Ectodermal cell (in vitro differentiated cells): Measurements from ENCODE around the gene NFAT5. TPM values are rescaled to one million over a fixed set of nuclear protein-coding genes. Genes with fewer than 3 reads are reported as not detected.
A peak's percentile ranks its signal among the peaks of the same experiment; 100 is the strongest.
"Not testable (repeated sequence)": the region's sequence is repeated elsewhere in the genome, so short reads cannot be mapped to it uniquely, and the experiment has no call there.

ENCODE experiments used
- H3K27ac ChIP-seq: 2 replicates; pipeline ENCODE4 v1.7.0; 2013; ENCODE audit warnings: mild to moderate bottlenecking, low read depth, low read length; ENCODE audit not compliant: insufficient read depth, poor library complexity, severe bottlenecking
- H3K27me3 ChIP-seq: 2 replicates; pipeline ENCODE4 v1.7.0; 2013; ENCODE audit warnings: mild to moderate bottlenecking, low read length; ENCODE audit not compliant: insufficient read depth, control insufficient read depth, poor library complexity, severe bottlenecking
- H3K36me3 ChIP-seq: one replicate; pipeline ENCODE4 v1.7.0; 2013; ENCODE audit warnings: low read length; ENCODE audit not compliant: control insufficient read depth, insufficient read depth
- H3K4me1 ChIP-seq: one replicate; pipeline ENCODE4 v1.7.0; 2013; ENCODE audit warnings: low read length; ENCODE audit not compliant: control insufficient read depth, insufficient read depth
- H3K4me3 ChIP-seq: 2 replicates; pipeline ENCODE4 v1.7.0; 2013; ENCODE audit warnings: low read depth, low read length, control low read depth; ENCODE audit not compliant: insufficient read depth
- H3K9me3 ChIP-seq: 2 replicates; pipeline ENCODE4 v1.7.0; 2013; ENCODE audit warnings: mild to moderate bottlenecking, low read length, moderate library complexity; ENCODE audit not compliant: control insufficient read depth
- WGBS, 2 experiments: methylation state at CpG; one replicate each; pipeline ENCODE4 v1.1.7; 2013; ENCODE audit warnings: missing lambda C conversion rate in 2 of 2; 5-methylcytosine and 5-hydroxymethylcytosine counted together
- polyA plus RNA-seq, 4 experiments: library from polyadenylated mRNA; stranded (reverse); fragments of 50-300 nt; gene quantifications; one replicate each; pipeline ENCODE4 v1.2.3, GENCODE V29; 2013

The NFAT5 gene, protein sequence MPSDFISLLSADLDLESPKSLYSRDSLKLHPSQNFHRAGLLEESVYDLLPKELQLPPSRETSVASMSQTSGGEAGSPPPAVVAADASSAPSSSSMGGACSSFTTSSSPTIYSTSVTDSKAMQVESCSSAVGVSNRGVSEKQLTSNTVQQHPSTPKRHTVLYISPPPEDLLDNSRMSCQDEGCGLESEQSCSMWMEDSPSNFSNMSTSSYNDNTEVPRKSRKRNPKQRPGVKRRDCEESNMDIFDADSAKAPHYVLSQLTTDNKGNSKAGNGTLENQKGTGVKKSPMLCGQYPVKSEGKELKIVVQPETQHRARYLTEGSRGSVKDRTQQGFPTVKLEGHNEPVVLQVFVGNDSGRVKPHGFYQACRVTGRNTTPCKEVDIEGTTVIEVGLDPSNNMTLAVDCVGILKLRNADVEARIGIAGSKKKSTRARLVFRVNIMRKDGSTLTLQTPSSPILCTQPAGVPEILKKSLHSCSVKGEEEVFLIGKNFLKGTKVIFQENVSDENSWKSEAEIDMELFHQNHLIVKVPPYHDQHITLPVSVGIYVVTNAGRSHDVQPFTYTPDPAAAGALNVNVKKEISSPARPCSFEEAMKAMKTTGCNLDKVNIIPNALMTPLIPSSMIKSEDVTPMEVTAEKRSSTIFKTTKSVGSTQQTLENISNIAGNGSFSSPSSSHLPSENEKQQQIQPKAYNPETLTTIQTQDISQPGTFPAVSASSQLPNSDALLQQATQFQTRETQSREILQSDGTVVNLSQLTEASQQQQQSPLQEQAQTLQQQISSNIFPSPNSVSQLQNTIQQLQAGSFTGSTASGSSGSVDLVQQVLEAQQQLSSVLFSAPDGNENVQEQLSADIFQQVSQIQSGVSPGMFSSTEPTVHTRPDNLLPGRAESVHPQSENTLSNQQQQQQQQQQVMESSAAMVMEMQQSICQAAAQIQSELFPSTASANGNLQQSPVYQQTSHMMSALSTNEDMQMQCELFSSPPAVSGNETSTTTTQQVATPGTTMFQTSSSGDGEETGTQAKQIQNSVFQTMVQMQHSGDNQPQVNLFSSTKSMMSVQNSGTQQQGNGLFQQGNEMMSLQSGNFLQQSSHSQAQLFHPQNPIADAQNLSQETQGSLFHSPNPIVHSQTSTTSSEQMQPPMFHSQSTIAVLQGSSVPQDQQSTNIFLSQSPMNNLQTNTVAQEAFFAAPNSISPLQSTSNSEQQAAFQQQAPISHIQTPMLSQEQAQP (N-terminal part only)
- polyA plus RNA-seq (2013, experiment 1 of 4), result 17.8 TPM
- 16.1 TPM for polyA plus RNA-seq (2013, experiment 2 of 4)
- polyA plus RNA-seq (2013, experiment 3 of 4), result 13.4 TPM
- 14.5 TPM for polyA plus RNA-seq (2013, experiment 4 of 4)

DNA sequence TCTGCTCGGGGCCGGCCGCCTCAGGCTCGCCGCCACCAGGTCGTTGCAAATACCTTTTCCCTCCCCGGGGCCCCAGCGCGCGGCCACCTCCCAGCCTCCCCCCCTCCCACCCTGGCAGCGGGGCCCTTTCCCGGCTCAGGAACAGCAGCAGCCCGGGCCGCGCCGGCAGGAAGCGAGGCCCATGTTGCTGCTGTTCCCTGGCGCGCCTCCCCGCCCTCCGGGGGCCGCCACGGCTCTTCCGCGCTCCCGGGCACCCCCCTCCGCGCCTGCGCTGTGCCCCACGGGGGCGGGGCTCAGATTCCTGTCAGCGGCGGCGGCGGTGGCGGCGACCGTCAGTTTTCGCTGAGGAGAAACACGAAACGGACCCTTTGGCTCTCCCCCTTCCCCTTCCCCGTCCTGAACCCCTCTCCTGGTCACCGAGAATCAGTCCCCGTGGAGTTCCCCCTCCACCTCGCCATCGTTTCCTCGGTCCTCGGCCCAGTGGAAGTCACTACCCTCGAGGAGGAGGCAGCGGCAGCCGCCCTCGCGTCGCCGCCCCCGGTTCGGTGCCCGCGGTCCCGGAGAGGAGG lies at the start of gene NFAT5:
TSS of gene NFAT5 (plus strand) at position 296 of the 569 bp plus-strand sequence. CDS start 336 bp downstream, outside the sequence.
- H3K4me1 ChIP-seq, result peaks cover 20% of the 10 kb centered on the region
- no peaks in the 10 kb centered on the region for H3K27me3 ChIP-seq
- no peaks in the 10 kb centered on the region for H3K36me3 ChIP-seq
- WGBS, 2 experiments, result 0% methylated on average over 60 of the region's 60 CpGs
- peak within 1 kb of the TSS; percentile 86 for H3K27ac ChIP-seq
- H3K4me3 ChIP-seq, result peak within 1 kb of the TSS; percentile 85
- no peaks in the 10 kb centered on the region for H3K9me3 ChIP-seq

- H3K27ac ChIP-seq, H3K27me3 ChIP-seq, H3K36me3 ChIP-seq, H3K4me3 ChIP-seq, H3K4me1 ChIP-seq, H3K9me3 ChIP-seq: not testable (repeated sequence)
- WGBS, 2 experiments, result 84 to 88% methylated on average over 3 of the region's 6 CpGs
Measured at GRCh38 chr16:69517914-69518313, 47.9 kb upstream of the NFAT5 start.

DNA sequence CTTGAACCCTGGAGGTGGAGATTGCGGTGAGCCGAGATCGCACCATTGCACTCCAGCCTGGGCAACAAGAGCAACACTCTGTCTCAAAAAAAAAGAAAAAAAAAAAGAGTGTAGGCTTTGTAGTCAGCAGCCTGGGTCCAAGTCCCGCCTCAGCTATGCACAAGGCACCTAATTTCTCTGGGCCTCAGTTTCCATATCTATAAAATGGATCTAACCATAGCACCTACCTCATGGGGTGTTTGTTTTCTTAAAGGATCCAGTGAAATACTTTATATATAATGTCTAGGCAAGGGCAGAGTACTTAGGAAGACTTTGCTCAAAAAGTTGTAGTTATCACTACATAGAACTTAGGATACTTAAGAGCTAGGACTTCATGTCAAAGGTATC lies 45.4 kb upstream of the NFAT5 start:
- Histone ChIP-seq H3K4me1 (no peaks in the 10 kb centered on the region), H3K4me3 (no peak overlapping the region), H3K27me3 (no peaks in the 10 kb centered on the region), H3K27ac (no peak overlapping the region), H3K9me3 (no peaks in the 10 kb centered on the region), H3K36me3 (no peaks in the 10 kb centered on the region)
- 99 to 100% methylated on average over 3 to 4 of the region's 4 CpGs for WGBS, 2 experiments

- WGBS, 2 experiments, result 93 to 95% methylated on average over 2 to 3 of the region's 3 CpGs
- Histone ChIP-seq H3K27ac (no peak overlapping the region), H3K9me3 (no peaks in the 10 kb centered on the region), H3K27me3 (no peaks in the 10 kb centered on the region), H3K4me1 (no peaks in the 10 kb centered on the region), H3K4me3 (no peak overlapping the region), H3K36me3 (no peaks in the 10 kb centered on the region)
Measured at GRCh38 chr16:69520800-69521602, 44.8 kb upstream of the NFAT5 start.

DNA sequence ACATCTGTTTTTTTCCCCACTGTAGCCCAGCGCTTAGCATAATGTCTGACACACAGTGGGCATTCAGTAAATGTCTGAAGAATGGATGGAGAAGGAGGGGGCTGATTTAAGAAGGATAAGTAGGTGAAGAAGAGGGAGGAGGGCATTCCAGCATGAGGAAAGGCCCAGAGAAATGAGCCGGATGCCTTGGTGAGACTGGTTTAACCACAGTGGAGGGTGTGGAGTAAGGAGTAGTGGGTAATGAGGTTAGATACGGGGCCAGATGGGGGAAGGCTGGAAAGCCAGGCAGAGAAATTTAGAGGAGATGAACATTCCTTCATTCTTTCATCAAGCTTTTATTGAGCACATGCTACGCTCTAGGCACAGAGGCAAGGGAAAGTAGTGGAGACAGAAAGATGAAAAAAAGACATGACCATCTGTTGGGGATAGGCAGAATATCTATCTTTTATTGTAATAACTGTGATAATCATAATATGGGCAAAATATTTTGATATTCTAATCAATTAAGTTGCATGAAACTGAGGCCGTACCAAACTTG lies 43.7 kb upstream of the NFAT5 start:
- WGBS, 2 experiments, result 93 to 96% methylated on average over 4 to 5 of the region's 5 CpGs
- H3K4me3 ChIP-seq, result no peak overlapping the region
- no peak overlapping the region for H3K27ac ChIP-seq
- no peaks in the 10 kb centered on the region for H3K36me3 ChIP-seq
- no peaks in the 10 kb centered on the region for H3K4me1 ChIP-seq
- no peaks in the 10 kb centered on the region for H3K9me3 ChIP-seq
- no peaks in the 10 kb centered on the region for H3K27me3 ChIP-seq

DNA sequence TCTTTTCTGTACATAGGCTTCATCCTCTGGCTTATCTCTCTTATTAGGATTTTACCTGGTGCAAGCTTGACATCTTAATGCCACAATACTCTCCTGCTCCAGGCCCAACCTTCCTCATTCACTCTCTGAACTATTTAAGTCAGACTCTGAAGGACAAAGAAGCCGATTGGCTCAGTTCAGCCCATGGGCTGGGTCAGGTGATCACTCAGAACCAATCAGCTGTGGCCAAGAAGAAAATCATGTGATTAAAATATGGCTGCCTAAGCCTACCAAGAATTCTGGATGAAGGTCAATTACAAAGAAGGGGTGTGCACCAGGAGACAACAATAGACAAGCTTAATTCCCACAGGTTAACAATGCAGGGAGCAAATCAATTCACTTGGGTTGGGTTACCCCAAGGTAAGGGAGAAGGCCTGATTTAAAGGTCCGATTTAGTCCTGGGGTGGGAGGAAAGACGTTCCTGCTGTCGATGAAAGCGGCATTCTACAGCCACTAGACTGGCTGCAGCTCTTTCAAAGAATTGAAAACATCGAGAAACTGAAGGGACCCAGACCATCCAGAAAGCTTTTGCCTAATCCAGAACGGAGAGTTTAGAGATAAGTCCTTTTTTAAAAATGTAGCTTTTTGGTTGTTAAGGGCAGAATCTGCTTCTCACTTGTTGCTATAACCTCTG lies 42.9 kb upstream of the NFAT5 start:
- Histone ChIP-seq H3K9me3 (no peaks in the 10 kb centered on the region), H3K4me3 (no peak overlapping the region), H3K27ac (no peak overlapping the region), H3K4me1 (no peaks in the 10 kb centered on the region), H3K36me3 (no peaks in the 10 kb centered on the region), H3K27me3 (no peaks in the 10 kb centered on the region)
- WGBS, 2 experiments, result 93 to 96% methylated on average over 7 of the region's 7 CpGs

DNA sequence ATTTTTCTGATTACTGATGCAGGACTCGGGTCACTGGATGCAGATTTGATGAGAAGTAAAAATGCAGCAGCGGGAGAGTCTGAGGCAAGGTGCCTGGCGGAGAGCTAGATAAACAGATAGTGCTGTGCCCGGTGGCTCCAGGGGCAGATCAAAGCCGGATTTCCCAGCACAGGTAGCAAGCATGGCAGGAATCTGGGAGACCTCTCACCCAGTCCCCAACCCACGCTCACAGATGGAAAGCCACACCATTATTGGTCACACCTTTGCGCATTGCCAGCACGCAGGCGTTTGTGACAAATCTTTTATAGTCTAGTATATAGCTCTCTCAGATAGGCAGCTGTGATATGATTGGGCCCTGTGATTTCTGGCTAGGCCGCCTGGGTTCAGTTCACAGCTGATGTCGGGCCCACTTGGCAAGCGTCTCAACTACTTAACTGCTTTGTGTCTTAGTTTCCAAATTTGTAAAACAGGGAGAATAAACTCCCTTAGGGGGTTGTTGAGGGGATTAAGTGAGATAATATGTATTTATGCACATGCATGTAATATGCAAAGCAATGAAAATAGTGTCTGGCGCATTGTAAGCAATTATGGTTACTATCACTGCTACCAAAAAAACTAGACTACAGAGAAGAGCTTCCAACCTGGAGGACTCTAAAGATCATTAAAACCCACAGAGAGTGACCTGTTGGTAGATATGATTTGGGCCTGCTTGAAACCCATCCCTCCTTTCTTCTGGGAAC lies 42.0 kb upstream of the NFAT5 start:
- Histone ChIP-seq H3K27me3 (no peaks in the 10 kb centered on the region), H3K27ac (no peak overlapping the region), H3K9me3 (no peaks in the 10 kb centered on the region), H3K4me3 (no peak overlapping the region), H3K36me3 (no peaks in the 10 kb centered on the region), H3K4me1 (no peaks in the 10 kb centered on the region)
- WGBS, 2 experiments, result 94 to 96% methylated on average over 12 to 13 of the region's 13 CpGs

DNA sequence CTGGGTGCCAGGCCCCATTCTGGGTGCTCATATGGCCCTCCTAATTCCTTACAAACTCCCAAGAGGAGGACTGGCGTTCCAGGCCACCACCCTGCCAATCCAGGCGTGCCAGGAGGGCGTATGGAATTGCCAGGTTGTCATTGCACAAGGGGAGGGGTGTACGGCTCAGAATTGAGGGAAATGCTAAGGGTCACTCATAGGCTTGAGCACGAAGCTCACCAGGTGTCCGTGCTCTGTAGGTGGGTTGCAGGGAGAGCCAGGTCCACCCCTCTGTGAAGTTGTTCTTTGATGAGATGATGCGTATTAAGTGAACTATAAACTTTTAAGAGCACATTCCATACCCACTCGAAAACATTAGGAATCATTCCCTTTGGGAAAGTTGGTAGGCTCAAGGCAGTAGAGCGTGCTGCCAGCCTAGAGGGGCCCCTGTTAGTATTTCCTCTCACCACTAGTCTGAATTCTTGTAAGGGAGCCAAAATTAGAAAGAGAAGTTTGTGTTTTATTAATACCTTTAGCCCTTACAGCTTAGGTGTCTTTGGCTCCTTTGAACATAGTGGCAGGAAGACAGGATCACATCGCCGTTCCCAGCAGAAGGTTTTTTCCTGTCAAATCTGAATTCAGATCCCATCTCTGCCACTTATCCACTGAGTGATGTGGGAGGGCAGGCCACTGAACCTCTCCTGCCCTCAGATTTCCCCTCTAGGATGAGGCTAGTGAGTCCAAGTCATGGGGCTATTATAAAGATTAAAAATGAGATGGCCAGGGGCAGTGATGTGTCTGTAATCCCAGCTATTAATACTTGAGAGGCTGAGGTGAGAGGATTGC lies 38.7 kb upstream of the NFAT5 start:
- Histone ChIP-seq H3K36me3 (no peaks in the 10 kb centered on the region), H3K27ac (no peak overlapping the region), H3K4me3 (no peak overlapping the region), H3K27me3 (no peaks in the 10 kb centered on the region), H3K4me1 (peaks cover 3% of the 10 kb centered on the region), H3K9me3 (no peaks in the 10 kb centered on the region)
- WGBS, 2 experiments, result 95 to 97% methylated on average over 10 to 11 of the region's 11 CpGs
